Midbrain (tissue), 1 donor: Measurements from ENCODE around the gene GPR17.

Source experiments
- DNase-seq: peaks from one replicate; lab custom pipeline; 2025; lab: John Stamatoyannopoulos, UW

GPR17 gene

GRCh38 chr2:127614731-127615130, 31.2 kb upstream of the GPR17 start:
- DNase-seq = no peak

GRCh38 chr2:127615511-127616166, 30.3 kb upstream of the GPR17 start:
- DNase-seq = no peak

- no peak for DNase-seq
Measured at GRCh38 chr2:127618551-127619202, 27.3 kb upstream of the GPR17 start.

GRCh38 chr2:127619203-127619590, 26.8 kb upstream of the GPR17 start:
- DNase-seq = no peak

GRCh38 chr2:127619877-127620705, 25.9 kb upstream of the GPR17 start:
- DNase-seq = no peak

- DNase-seq = no peak
Measured at GRCh38 chr2:127620866-127621265, 25.1 kb upstream of the GPR17 start.

GRCh38 chr2:127621981-127622431, 23.9 kb upstream of the GPR17 start:
- no peak for DNase-seq

GRCh38 chr2:127622561-127623387, 23.2 kb upstream of the GPR17 start:
- DNase-seq = no peak

GRCh38 chr2:127623388-127624319, 22.3 kb upstream of the GPR17 start:
- DNase-seq = no peak

- no peak for DNase-seq
Measured at GRCh38 chr2:127624320-127624755, 21.6 kb upstream of the GPR17 start.

- no peak for DNase-seq
Measured at GRCh38 chr2:127624756-127625571, 21.0 kb upstream of the GPR17 start.

- no peak for DNase-seq
Measured at GRCh38 chr2:127625572-127625951, 20.4 kb upstream of the GPR17 start.

GRCh38 chr2:127626175-127626574, 19.8 kb upstream of the GPR17 start:
- DNase-seq = no peak

- DNase-seq = no peak
Measured at GRCh38 chr2:127626917-127627739, 18.8 kb upstream of the GPR17 start.

- no peak for DNase-seq
Measured at GRCh38 chr2:127627740-127628571, 18.0 kb upstream of the GPR17 start.

GRCh38 chr2:127628767-127629614, 17.0 kb upstream of the GPR17 start:
- DNase-seq = no peak

GRCh38 chr2:127629637-127630036, 16.3 kb upstream of the GPR17 start:
- DNase-seq = no peak
